Retina (tissue), 1 donor: ENCODE data around the gene CYBA.
A peak's percentile ranks its signal among the peaks of the same experiment; 100 is the strongest.

Source experiments
- DNase-seq: peaks from one replicate; pipeline ENCODE4 v3.0.0-alpha.2; 2016

CYBA gene

DNA sequence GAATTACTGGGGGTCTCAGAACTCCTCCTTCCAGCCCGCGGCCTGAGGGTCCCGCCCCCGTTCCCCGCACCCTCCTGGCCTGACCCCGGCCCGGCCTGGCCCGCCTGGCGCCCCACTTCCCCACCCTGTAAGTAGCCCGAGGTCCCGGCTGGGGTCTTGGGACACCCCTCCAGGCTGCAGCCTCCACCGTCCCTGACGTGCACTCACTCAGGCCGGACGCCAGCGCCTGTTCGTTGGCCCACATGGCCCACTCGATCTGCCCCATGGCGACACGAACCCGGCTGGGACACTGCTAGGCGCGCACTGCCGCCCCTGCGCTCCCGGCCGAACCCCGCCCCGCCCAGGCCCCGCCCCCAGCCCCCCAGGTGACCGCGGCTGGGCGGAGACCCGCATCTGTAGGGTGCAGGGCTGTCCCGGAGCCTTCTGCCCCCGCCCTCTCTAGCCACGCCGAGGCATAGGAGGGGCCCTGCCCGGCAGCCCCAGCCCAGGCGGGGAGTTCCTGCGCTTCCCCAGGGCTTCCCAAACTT is at the start of gene CYBA:
Gene CYBA, minus strand, starts transcription at position 305 of the 527 bp plus-strand sequence. Its CDS starts 40 bp downstream, at position 265.
- no peak for DNase-seq

DNA sequence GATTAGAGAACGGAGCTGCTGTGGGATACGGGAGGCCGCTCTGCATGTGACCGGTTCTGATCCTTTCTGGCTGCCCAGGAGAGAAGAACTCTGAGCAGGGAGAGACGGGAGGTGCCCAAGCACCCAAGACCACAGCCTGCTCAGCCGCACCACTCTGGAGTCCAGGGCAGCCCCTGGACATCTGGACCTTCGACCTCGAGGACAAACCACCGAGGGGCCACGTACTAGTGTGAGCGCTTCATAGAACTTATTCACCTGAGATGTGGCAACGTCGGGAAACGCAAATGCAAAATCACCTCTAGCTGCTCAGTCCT is 49.4 kb upstream of the CYBA start:
- no peak for DNase-seq

DNA sequence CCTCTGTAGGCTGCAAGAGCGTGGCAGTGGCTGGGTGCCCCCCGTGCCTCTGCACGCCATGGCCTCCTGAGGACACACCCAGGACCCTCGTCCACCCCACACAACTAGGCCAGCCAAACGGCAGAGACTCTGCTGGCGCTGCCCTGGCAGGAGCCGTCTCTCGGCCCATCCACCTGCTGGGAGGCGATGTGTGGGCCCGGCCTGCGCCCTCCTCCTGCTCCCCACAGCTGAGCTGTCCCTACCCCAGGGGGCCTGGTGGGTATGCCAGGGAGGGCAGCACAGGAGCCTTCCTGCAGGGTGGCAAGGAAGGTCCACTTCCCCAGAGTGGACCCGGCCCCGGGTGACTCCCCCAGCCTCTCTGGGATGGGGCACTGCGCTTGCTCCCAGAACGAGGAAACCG is 48.3 kb upstream of the CYBA start:
- DNase-seq, result no peak

DNA sequence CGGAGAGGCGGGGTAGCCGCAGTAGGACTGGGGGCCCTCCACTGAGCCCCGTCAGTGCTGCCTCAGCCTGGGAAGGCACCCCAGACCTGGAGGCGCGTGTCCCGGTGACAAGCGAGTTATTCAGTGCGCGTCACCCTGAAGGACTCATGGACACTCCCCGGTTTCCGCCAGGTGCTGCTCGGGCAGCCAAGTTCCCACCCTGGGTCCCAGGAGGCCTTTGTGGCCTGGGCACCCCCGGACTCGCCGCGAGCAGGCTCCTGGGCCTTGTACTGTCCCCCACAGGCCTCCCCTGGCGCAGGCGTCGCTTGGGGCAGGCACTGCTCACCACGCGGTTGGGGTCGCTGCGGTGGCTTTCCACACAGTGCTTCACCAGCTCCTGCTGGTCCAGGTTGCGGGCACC is 47.8 kb upstream of the CYBA start:
- no peak for DNase-seq

GRCh38 chr16:88697831-88698615 is 47.2 kb upstream of the CYBA start:
- DNase-seq, result no peak

GRCh38 chr16:88697116-88697830 is 46.4 kb upstream of the CYBA start:
- no peak for DNase-seq

DNA sequence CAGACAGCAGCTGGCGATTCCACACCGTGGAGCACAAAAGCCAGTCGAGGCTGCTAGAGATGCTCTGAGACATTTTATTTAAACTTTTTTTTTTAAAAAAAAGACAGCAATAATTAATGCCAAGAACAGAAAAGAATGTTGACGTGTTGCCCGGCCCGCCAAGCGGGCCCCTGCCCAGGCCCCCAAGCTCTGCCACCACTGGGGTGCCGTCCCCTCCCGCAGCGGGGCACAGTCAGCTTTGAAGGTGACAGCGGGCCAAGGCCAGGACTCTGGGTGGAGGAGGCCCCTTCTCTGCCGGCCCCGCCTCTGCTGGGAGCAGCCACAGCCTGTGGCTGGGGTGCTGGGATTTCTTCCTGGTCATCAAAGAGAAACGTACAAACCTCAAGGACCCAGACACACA is 45.6 kb upstream of the CYBA start:
- no peak for DNase-seq

DNA sequence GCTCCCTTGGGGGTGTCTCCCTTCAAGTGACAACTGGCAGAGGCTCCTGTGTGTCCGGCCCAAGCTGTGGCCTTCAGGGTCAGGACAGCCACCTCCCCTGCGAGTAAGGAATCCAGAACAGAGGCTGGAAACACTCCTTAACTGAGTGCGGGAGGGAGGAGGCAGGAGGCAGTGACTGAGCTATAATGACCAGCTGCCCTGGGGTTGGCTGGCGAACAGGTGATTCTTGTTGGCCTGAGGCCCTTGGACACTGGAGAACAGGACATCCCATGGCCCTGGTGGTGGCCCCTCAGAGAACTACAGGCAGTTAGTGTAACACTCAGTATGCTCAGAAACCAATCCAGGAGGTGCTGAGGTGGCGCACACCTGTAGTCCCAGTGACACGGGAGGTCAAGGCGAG is 44.9 kb upstream of the CYBA start:
- DNase-seq, result no peak

DNA sequence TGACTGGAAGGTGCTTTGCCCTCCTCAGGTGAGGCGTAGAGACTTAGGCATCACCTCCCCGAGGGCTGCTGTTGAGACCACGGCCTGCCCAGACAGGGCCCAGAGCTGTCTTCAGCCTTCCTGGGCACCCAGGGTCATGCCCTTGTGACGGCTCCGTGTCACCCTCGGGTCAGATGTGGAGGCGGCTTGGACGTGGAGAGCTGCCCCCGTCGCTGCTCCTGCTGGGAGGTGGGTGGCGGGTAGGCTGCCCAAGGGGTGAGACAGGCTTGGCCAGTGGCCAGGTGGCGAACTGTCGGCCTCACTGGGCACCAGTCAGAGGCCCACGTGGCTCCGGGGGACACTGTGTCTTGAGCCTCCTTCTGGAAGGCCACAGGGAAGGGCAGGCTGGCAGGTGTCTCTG is 44.4 kb upstream of the CYBA start:
- DNase-seq, result no peak

DNA sequence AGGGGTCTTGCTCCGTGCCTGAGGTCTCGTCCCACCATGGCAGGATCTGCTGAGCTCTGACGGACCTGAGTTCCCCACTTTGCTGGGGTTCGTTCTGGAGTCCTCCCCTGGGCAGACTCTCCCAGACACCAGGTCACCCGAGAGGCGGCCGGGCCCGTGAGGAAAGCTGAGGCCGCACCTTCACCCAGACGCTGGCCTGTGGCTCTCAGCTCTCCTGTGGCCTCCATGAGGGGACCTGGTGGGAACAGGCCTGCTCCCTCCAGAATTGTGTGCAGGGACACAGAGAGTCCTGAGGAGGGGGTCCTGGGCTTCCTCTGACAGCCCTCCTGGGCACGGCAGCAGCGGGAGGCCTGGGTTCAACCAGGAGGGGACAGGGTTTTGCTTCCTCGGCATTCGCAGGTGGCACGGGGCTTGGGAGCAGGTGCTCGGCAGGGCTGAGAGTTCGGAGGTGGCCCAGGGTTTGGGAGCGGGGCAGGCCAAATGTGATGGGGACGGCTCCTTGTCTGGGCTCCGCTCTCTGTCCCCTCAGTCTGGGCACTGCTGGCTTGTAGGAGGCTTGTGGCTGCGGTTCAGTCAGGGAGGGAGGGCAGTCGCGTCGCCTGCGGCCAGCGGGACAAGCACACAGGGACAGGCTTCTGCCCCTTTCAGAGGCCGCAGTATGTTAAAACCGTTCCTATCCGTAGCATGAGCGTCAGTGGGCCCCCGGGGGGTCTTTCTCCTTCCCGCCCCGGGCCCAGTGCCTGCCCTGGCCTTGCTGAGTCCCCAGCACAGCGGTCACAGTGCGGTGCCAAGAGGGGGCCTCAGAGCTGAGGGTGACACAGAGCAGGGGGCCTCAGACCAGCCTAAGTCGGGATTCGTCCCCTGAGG is 43.6 kb upstream of the CYBA start:
- DNase-seq, result no peak

DNA sequence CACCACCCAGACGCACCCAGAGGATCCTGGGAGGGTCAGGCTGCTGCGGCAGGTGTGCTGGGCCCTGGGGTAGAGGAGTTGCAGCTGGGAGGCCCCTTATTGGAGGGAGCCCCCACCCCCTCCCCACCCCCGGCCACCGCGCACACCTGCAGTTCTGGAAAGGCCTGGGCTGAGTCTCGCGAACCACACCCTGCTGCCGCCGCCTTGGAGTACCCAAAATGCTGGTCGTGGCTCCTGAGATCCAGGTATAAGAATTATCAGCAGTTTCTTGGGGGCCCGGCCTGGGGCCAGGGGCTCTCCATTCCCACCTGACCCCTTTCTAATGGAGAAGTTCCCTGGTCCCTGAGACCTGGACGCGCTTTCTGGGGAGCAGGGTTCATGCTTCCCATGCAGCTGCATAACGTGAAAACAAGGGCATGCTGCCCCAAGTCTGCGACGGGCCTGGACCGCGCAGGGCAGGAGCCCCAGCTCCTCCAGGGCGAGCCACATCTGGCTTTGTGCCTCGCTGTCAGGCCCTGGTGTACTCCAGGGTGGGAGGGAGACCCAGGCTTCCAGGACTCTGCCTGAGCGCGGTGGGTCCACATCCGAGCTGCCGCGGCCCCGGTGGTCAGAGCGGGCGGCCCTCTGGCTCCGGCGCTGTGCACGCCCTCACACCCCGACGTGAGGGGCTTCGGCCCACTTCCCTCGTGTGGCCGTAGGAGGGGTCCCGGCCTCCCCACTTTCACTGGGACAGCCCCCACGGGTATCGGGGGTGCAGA is 42.7 kb upstream of the CYBA start:
- DNase-seq, result no peak

DNA sequence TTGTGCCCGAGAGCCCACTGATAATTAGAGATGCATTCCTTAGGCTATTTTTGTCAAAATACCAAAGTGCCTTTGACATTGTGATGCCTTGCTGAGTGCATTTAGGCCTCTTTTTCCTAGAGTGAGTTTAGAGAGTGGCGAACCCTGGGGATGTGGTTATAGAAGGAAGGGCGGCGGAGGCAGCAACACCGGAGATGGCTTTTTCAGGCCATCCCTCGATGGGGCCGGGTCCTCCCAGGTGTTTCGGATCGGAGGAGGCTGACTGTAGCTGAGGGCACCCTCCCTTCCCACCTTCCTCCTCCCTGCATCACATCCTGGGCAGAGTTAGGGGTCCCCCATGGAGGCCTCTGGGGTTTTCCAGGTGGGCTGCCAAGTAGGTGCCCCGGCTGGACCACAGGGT is 42.0 kb upstream of the CYBA start:
- no peak for DNase-seq

DNA sequence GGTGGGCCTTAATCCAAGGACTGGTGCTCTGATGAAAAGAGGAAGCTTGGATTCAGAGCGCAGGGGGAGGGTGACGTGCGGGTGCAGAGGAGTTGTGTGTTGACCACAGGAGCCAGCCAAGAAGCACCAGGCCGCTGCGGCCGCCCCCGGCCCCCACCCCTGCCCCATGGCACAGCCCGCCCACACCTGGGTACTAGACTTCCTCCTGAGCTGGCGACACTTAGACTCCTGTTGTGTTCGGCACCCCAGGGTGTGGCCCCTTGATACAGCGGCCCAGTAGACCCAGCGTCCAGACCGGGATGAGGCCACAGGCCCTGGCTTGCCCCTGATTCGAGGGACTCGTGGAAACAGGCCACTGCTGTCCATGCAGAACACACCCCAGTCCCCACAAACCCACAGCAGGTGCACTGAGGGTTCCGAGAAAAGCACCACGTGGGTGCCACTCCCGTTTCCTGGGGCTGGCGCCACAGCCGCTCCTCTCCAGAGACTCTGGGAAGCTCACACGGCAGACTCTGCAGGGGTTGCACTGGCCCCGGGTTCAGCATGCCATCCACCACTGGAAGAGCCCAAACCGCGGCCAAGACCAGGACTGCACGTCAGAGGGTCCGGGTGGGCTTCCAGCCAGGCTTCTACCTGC is 41.2 kb upstream of the CYBA start:
- DNase-seq, result no peak

DNA sequence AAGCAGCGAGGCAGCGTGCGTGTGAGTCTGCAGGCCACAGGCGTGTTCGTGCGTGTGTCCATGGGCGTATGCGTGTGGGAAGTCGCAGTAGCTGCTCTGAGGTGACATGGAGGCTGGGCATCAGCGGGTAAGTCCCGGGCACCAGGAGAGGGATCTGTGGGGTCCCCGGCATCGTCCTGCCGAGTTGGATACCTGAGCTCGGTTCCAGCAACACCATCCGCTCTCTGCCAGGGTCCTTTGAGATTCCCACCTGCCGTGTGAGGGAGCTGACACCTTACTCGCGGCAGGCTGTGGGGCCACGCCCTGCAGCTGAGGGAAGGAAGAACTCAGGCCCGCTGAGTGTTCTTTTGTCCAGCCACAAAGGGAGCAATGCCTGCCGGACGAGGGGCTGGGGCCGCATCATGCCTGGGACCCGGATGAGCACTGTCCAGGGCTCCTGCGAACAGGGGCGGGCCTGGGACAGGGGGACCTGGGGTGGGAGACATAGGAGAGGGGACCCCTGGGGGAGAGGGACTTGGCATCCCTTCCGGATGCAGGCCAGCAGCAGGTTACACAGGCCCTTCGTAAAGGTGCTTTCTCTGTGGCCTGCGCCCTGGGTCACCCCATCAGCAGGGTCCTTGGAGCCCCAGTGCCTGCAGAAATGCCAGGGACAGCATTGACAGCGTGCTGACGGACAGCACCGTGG is 40.4 kb upstream of the CYBA start:
- DNase-seq, result no peak

- no peak for DNase-seq
Observed at GRCh38 chr16:88690341-88691128, 39.7 kb upstream of the CYBA start.

DNA sequence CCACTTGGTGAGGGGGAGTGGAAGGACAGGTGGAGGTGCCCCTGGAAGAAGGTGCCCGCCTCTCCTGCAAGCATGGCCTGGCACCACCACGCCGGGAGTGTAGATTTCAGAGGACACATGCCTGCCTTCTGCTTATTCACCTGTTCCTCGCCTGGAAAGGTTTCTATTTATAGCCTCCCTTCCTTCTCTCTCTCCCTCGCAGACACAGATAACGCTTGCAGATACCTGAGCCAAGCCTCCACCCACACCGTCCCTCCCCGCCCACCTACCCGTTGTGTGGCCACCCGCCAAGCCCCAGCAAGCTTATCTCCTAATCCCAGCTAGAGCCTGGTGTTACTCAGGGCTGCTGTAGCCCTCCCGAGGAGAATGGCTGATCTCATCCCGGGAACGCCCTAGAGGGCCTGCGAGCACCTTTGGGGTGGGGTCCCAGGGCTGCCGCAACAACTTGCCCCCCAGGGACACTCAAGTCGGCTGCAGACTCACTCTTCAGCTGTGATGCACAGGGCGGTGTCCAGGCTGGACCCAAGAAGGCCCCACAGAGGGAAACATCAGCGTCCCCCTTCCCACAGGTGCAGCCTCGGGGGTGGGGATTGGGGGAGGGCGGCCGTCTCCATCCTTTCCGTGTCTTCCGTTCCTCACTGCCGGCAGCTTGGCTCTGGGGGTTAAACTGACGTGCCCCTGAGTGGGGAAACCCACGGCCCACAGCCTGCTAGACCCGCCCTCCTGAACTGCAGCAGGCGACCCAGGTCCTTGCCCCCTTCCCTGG is 37.3 kb upstream of the CYBA start:
- DNase-seq, result no peak

GRCh38 chr16:88687676-88688012 is 36.8 kb upstream of the CYBA start:
- no peak for DNase-seq

DNA sequence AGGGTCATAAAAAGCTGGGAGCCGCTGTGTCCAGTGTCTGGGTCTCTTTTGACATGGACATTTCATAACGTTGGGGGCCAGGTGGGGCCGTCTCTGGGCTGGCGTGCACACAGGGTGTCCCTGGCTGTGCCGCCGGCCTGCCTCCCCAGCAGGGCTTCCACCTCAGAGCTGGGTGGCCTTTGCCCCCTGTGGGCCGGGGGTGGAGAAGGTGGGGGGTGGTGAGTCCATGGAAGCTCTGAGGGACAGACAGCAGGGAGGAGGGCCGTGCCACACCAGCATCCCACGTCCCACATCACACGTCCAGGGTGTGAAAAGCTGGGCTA is 36.4 kb upstream of the CYBA start:
- DNase-seq, result no peak

DNA sequence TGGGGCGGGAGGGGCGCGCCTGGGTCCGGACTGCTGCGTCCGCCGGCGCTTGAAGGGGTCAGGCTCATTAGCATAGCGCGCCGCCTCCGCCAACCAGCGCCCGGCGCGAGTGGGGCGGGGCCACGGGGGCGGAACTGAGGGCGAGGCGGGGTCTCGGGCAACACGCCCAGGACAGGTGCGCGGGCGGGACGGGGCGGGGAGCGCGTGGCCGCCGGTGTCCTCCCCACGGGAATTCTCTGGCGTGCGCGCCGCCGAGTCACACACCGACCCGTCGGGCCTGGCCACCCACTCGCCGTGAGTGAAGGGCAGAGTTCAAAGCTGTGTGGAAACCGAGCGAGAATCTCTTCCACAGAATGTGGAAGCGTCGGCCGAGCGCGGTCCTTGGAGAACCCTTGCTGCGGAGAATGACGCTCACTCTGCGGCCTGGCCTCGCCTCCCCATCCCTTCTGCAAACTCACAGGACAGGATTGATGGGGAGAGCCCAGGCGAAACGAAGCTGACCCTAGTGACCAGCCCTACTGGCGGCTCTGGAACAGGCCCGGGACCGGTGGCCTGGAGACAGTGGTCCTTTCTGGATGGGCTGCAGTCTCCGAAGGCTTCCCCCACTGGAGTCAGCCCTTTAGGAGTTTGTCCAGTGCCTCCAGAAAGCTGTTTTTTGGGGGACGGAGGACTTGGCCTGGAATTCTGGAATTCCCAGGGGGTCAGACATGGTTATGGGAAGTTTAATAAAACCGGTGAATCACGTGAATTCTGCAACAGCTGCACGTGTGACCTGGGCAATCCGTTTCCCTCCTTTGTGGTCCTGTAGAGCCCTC is 35.8 kb upstream of the CYBA start, which contains the start of gene SNAI3:
Gene SNAI3, minus strand, starts transcription at position 69 of the 815 bp plus-strand sequence. CDS start 101 bp downstream, outside the sequence.
- peak; percentile 78 for DNase-seq
